HCT116 (cell line): ENCODE results near the gene ALDH2.

Source experiments
- CTCF ChIP-seq, 3 experiments: fragments of 200-600 bp in 1 of 3; sonication (generic) in 1 of 3; IDR thresholded peaks in 2 of 3; conservative IDR thresholded peaks in 1 of 3; 2 replicates each; pipeline ENCODE4 v1.5.1; 2012 to 2017; ENCODE audit warnings: low read depth in 2 of 3, low read length in 2 of 3, antibody characterized with exemption in 1 of 3, borderline replicate concordance in 1 of 3, control low read depth in 1 of 3, mild to moderate bottlenecking in 1 of 3, mixed read lengths in 1 of 3, mixed run types in 1 of 3, moderate library complexity in 1 of 3; ENCODE audit not compliant: insufficient read depth in 1 of 3
- ZFX ChIP-seq: fragments of 450-650 bp; IDR thresholded peaks from 2 replicates; pipeline ENCODE4 v1.6.1; 2017

DNA sequence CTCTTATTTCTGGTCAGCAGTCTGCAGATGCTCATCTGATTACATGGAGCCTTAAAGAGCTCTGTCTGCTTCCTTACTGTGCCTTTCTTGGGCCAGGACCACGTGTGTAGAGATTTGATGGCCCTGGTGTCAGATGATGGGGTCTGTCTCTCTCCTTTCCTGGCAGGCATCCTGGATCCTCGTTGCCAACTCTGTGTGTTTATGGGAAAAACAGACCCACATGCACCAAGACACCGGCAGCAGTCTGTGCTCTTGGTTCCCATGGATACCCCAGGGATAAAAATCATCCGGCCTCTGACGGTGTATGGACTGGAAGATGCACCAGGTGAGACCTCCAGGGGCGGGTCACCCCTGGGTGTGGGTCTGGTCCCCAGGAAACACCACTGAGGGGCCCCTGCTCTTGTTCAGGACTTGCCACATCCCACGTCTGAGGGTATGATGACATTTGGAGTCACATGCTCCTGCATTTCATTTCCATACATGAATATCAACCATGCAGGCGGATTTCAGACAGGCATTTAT lies 18.5 kb upstream of the ALDH2 start:
- TF ChIP-seq ZFX (no peak), CTCF (IDR thresholded peaks at IDR 0.05 in 2 of 3, conservative IDR thresholded peaks at IDR 0.05 in 1 of 3; ENCODE audit: borderline replicate concordance in 1 of 3, insufficient read depth in 1 of 3, low read depth in 2 of 3, low read length in 2 of 3) (no peak)
